Astrocyte (in vitro differentiated cells and primary cell): ENCODE results near the gene FADS2.

Experiments
- CTCF ChIP-seq: IDR thresholded peaks from 2 replicates; pipeline ENCODE4 v1.5.1; 2011; ENCODE audit warnings: low read depth, mild to moderate bottlenecking, inconsistent platforms, low read length, moderate library complexity; ENCODE audit not compliant: insufficient read depth
- EZH2 ChIP-seq: IDR thresholded peaks from 2 replicates; pipeline ENCODE4 v1.6.1; 2012; ENCODE audit warnings: mild to moderate bottlenecking, low read length, inconsistent platforms; ENCODE audit not compliant: insufficient read depth

GRCh38 chr11:61826930-61827570 lies 1.1 kb upstream of the FADS2 start:
- TF ChIP-seq CTCF (no peak), EZH2 (no peak)
